HG03432 (cell line): Measurements from ENCODE around the gene ZMIZ1.

Source experiments
- ATAC-seq: cut with Tn5 transposase; IDR thresholded peaks from one replicate; pipeline ENCODE4 v1.9.1; 2021; ENCODE audit warnings: mild to moderate bottlenecking, moderate library complexity; ENCODE audit not compliant: unreplicated experiment

ZMIZ1 gene

DNA sequence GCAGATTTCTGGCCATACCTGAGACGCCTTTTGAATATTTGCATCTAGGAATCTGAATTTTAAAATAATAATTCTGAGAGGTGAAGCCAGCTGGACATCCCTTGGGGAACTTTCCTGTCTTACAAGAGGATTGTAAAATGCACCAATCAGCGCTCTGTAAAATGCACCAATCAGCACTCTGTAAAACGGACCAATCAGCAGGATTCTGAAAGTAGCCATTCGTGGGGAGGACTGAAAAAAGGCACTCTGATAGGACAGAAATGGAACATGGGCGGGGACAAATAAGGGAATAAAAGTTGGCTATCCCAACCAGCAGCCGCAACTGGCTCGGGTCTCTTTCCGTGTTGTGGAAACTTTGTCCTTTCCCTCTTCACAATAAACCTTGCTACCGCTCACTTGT is 288.4 kb downstream of the ZMIZ1 start:
- no peak for ATAC-seq

GRCh38 chr10:79358811-79359210 is 290.0 kb downstream of the ZMIZ1 start:
- ATAC-seq, result no peak

- no peak for ATAC-seq
Measured at GRCh38 chr10:79359816-79360498, 291.2 kb downstream of the ZMIZ1 start.

DNA sequence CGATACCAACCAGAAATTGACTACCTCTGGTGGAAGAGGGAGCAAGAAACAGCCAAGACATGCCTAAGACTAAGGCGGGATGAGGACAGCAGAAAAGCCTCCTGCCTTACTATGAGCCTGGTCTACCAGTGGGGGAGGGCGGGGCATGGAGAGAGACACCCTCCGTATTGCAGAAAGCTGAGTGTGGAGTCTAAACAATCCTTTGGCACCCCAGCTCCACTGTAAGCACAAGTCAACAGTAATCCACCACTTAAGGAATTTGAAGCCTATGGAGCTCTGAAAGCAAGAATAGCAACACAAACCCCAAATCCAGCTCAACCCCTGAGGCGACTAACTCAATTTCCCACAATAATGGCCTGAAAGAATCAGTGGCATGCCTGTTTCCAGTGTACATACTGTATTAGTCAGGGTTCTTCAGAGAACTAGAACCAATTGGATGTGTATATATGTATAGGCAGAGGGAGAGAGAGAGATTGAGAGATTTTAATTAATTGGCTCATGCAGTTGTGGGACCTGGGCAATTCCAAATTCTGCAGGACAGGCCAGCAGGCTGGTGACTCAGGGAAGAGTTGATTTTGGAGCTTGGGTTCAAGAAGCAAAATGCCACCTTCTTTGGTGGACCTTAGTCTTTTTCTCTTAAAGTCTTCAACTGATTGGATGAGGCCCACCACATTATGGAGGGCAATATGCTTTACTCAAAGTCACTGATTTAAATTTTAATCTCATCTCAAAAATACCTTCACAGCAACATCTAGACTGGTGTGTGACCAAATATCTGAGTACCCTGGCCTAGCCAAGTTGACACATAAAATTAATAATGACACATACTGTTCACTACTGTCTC is 292.0 kb downstream of the ZMIZ1 start:
- no peak for ATAC-seq

GRCh38 chr10:79361726-79362397 is 293.1 kb downstream of the ZMIZ1 start:
- ATAC-seq, result no peak
